ENCODE data around the gene ZC3H12D.

GRCh38 chr6:149476789-149477455 is 7.9 kb downstream of the ZC3H12D start:
- TF ChIP-seq, protein P1, sequence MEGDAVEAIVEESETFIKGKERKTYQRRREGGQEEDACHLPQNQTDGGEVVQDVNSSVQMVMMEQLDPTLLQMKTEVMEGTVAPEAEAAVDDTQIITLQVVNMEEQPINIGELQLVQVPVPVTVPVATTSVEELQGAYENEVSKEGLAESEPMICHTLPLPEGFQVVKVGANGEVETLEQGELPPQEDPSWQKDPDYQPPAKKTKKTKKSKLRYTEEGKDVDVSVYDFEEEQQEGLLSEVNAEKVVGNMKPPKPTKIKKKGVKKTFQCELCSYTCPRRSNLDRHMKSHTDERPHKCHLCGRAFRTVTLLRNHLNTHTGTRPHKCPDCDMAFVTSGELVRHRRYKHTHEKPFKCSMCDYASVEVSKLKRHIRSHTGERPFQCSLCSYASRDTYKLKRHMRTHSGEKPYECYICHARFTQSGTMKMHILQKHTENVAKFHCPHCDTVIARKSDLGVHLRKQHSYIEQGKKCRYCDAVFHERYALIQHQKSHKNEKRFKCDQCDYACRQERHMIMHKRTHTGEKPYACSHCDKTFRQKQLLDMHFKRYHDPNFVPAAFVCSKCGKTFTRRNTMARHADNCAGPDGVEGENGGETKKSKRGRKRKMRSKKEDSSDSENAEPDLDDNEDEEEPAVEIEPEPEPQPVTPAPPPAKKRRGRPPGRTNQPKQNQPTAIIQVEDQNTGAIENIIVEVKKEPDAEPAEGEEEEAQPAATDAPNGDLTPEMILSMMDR (IDR thresholded peaks at IDR 0.05; ENCODE audit: low read depth, low read length, poor library complexity, severe bottlenecking): no peak
- TF ChIP-seq EZH2phosphoT487 (IDR thresholded peaks at IDR 0.05; ENCODE audit: borderline replicate concordance, low read length): no peak

Measured in DOHH2 (cell line).